CD4-positive, alpha-beta T cell treated with Interleukin-17A for 1 hour (primary cell): ENCODE results near the gene DQX1.
A peak's percentile ranks its signal among the peaks of the same experiment; 100 is the strongest.
"Not testable (repeated sequence)": the region's sequence is repeated elsewhere in the genome, so short reads cannot be mapped to it uniquely, and the experiment has no call there.

Source experiments
- DNase-seq: peaks from one replicate; pipeline ENCODE4 v3.0.0-alpha.2; 2020

DQX1 gene, protein sequence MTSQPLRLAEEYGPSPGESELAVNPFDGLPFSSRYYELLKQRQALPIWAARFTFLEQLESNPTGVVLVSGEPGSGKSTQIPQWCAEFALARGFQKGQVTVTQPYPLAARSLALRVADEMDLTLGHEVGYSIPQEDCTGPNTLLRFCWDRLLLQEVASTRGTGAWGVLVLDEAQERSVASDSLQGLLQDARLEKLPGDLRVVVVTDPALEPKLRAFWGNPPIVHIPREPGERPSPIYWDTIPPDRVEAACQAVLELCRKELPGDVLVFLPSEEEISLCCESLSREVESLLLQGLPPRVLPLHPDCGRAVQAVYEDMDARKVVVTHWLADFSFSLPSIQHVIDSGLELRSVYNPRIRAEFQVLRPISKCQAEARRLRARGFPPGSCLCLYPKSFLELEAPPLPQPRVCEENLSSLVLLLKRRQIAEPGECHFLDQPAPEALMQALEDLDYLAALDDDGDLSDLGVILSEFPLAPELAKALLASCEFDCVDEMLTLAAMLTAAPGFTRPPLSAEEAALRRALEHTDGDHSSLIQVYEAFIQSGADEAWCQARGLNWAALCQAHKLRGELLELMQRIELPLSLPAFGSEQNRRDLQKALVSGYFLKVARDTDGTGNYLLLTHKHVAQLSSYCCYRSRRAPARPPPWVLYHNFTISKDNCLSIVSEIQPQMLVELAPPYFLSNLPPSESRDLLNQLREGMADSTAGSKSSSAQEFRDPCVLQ

DNA sequence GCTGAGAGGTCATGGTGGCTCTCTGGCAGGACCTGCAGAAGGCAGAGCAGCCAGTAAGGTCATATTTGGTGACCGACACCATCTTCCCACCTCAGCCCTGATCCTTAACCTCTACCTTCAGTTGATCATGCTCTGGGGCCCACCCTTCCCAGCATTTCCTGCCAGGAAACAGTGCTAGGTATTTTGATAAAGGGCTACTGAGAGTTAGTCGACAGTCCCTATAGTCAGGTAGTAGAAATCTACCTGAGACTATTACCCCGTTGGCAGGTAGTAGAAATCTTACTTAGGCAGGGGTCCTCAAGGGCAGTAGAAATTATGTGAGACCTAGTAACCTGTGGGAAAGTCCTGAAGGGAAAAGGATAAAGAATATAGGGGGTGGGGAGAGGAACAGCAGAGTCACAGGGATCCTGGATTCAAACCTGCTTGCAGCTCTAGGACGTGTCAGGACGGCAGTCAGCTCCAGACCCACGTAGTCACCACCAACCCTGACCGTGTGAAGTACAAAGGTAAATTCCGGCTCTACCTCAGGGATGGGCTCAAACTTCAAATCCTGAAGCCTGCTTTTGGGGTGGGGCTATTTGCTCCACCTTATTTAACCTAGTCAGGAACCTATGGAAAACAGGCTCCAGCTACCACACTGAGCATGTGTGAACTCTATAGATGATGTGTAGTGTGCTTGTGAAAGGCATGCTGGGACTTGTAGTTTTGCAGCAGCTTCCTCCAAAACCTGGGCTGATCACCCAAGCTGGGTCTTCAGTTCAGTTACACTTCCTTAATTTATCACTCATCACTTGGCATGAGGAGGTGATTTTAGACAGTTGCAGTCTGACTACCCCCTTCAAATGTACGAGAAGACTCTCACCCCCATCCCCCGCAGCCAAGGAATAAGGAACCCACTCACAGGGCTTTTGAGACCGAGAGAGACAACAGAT lies at the start of gene DQX1:
Gene DQX1 (minus strand): TSS at position 515 of the 932 bp plus-strand sequence. CDS start 502 bp downstream, at position 13.
- peak; percentile 55 for DNase-seq

DNA sequence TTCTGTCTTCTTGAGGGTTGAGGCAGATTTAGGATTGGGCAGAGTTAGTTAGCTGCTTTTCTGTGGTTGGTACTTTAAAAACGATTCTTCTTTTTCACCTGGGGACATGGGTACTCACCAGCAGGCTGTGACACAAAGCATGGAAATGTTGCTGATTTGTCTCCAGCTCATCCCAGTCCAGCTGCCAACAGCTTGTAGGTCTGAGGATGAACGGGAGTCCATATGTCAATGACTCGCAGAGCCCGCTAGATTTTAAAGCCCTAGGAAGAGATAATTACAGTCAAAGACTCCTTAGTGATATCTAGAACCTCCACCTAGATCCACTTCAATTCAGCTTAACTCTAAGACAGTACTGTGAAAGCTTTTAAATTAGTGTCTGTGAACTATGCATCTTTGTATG lies 49.3 kb upstream of the DQX1 start:
- DNase-seq: no peak

DNA sequence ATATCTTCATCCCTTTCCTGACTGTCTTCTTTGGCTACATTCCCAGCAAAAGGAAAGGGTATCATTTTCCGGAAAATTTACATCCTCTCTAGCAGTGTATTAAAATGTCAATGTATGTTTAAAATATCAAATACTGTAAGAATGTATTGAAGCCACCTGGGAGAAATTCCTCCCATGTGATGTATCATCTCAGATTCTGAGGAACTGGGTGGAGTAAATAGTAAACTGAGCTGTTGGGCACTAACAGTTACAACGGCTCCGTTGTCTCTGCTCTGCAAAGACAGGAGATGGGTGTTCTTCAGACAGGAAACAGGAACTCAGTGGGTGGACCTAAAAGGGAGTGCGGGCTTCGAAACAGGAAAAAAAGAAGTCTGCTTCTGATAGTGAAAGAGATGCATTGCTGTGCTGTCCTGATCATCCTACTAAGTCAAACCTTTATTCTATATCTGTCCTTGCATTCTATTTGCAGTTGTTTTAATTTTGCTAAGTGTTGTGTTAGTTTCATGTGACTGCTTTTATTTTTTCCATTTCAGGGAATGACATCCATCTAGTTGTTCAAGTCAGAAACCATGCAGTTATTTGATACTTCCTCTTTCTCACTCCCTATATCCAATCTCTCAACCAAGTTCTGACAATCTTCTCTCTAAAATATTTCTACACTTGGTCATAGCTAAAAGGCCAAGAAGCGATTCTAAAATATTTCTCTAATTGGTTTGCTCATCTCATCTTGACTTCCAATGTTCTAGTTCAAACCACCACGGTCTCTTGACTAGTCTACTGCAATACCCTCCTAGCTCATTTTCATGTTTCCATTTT lies 47.9 kb upstream of the DQX1 start:
- peak; percentile 52 for DNase-seq

DNA sequence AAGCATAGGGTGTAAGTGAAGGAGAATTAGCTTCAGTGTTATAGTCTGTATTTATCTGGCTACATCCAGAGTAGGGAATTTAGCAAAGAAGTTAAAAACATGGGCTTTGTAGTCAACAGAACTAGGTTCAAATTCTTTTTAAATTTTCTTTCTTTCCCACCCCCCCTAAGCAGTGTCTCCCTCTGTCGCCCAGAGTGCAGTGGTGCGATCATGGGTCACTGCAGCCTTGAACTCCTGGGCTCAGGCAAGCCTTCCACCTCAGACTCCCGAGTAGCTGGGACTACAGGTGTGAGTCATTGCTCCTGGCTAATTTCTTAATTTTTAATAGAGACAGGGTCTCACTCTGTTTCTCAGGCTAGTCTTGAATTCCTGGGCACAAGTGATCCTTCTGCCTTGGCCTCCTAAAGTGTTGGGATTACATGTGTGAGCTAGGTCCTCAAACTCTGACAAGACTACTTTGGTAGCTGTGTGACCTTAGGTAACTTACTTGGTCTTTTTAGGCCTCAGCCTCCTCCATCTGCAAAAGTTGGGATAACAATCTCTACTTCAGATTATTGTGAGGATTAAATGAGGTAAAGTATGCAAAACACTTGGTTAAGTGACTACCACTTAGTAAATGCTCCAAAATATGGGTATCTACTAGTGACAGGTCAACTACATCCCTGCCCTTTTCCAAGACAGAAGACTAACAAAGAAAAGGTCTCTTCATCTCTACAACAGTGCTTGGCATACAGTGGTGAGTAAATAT lies 46.3 kb upstream of the DQX1 start:
- DNase-seq: no peak

DNA sequence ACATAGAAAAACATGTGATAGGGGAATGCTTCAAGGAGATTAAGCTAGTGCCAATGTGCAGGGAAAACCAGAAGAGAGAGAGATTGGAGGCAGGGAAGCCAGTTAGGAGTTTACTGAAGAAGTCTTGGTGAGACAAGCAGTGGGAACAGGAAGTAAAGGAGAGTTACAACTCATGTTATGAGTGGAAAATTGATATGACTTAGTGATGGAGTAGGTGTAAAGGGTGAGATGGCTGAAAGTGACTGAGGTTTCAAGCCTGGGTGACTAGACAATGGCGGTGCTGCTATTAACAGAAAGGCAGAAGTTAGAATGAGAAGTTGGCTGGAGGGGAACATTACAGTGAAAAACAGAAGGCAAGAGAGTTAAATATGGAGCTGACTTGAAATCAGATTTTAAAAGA lies 45.0 kb upstream of the DQX1 start:
- DNase-seq: no peak

DNA sequence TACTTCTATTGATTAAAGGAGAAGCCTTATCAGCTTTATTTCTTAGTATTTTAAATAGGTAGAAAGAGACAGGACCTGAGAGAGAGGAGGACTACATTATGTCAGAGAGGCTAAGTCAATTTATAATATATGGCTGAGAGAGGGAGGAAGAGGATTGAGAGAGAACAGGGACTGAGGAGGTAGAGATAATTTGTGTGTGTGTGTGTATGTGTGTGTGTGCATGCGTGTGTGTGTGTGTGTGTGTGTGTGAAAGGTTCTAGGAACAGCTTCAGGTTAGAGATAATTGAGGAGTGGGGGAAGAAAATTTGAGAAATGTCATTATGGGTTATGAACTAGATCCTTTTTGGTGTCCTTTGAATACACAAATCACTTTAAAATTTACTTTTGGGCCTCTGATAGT lies 43.7 kb upstream of the DQX1 start:
- DNase-seq: no peak

DNA sequence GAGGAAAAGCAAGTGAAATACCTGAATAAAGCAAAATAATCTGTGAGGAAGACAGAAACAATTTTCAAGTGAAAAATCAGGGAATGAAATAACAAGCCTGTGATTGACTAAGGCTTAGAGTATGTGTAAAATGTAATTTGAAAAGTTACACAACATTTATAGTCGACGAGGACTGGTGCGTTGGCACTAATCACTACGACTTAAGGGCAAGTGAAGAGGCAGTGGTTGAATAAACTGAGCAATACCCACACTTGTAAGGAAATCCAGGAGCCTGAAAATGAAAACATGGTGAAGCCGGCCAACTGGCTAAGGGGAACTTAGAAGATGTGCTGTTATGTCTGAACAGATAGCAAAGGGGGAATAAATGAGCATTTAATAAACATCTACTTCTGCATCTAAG lies 41.9 kb upstream of the DQX1 start:
- DNase-seq: no peak

DNA sequence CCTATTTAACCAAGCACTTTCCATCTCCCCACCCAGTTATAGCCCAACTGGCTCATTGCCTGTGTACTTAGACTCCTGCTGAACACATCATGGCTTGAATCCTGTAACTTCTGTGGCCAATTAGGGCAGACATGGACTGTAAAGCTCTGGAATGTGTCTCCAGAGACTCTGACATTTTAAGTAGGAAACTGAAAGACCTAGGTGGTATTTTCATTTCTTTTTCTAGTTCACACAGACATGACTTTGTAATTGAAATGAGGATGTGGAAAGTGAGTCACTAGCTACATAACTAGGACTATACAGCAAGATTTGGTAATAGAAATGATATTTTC lies 40.7 kb upstream of the DQX1 start:
- no peak for DNase-seq

DNA sequence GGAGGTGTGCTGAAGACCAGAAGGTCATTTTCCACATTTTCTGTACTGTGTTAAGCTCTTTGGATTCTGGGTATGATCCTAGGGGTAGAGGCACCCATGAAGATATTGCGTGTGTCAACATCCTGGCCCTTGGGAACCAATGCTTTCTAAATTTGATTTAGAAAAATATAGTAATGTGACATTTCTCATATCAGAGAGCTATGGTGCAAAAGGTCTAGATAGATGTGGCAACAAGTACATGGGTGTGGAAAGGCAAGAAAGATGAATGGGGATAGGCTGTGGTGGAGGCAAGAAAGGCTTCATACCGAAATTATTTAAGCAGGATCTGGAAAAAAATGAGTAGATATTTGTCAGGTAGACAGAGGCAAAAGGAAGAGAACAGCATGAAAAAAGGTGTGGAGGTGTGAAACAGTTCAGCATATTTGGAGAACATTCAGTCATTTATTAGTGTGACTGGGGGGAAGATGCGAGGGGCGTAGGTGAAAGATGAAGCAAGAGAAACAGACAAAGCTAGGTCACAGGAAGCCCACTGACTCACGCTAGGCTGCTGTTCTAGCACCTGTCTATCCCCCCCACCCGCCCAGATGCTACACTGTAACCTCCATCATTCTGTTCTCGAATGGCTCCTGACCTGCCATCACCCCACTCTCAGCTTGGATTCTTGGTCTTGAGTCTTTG lies 40.2 kb upstream of the DQX1 start:
- no peak for DNase-seq

DNA sequence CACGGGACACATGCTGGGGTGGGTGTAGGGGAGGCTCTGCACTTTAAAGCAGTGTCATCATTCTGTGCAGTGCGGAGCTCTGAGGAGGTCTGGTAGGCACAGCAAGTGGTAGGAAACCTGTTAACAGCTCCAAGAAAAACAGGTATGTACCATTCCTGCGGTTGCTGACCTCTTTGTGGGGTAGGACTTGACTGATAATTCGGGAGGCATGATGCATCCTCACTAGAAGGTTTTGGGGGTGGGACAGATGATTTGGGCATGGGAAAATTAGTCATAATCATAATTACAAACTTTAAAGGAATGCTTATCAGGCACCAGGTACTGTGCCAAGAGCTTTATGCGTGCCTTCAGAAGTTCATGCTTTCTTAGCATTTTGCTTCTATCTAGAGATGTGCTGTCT lies 38.2 kb upstream of the DQX1 start:
- no peak for DNase-seq

DNA sequence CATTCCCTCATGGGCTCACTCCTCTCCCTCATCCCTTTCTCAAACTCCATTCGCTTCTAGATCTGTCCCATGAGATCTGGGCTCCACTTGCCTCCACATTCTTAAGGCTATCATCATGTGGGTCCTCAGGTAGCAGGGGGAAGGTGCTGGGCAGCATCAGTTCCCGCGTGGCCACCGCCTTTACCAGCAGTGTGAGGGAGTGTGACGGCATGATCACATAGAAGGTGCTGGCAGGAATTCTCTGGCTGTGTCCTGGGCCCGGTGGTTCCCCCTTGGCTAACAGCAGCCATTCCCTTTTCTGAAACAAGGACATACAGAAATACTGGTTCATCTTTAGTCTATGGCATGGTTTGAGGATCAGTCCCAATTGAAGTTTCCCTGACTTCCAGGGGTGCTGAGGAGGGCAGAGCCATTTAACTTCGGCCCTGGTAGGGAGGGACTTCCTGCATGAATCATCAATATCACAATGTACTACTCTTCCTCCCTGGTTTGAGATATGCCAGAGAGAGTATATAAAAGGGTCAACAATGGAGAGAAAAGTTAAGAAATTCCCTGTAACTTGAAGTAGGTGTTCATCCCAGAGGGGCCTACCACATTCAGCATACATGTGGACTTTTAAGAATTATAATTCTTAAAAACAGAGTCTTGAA lies 36.2 kb upstream of the DQX1 start:
- DNase-seq: no peak

DNA sequence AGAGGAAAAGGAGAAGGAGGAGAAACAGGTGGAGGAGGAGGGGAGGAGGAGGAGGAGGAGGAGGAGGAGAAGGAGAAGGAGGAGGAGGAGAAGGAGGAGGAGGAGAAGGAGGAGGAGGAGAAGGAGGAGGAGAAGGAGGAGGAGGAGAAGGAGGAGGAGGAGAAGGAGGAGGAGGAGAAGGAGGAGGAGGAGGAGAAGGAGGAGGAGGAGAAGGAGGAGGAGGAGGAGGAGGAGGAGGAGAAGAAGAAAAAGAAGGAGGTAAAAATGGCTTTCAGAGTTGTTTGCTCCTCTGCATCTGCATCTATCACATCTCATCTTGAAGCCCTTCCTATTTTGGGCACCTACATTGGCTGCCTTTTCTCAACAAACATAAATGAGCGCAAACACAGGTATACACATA lies 35.0 kb upstream of the DQX1 start:
- DNase-seq: not testable (repeated sequence)

DNA sequence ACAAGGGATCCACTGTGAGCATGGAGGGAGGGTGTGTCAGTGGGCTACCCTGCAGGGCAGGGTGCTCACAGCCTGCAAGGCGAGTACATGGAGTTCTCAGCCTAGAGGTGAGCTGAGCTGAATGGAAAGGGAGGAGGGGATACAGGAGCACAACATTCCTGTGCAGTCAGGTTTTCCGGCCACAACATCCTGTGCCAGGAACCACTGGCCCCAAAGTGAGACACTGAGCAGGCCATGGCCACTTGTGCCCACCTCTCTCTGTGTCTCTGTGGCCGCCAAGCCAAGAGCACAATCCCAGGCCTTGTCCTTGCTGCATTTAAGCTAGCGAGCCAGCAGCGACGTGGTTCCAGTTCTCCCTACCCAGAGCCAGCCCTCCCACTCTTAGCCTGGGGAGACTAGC lies 34.6 kb upstream of the DQX1 start:
- no peak for DNase-seq

DNA sequence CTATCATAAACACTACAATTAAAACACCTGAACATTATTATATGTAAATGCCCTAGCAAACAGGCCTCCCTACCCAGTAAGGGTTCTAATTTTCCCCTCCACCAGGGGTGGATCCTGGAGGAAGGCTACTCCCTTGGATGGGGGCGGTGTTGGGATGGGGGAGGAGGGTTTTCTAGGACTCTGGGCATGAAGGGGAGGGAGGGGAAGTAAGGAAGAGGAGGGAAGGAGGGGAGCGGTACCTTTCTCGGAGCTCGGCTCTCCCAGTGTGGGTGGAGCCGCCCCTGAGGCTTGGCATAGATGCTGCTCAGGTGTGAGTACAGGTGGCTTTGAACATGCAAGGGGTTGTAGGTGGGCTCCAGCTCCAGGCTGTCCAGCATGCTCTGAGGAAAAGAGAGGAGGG lies 33.9 kb upstream of the DQX1 start:
- DNase-seq: no peak

DNA sequence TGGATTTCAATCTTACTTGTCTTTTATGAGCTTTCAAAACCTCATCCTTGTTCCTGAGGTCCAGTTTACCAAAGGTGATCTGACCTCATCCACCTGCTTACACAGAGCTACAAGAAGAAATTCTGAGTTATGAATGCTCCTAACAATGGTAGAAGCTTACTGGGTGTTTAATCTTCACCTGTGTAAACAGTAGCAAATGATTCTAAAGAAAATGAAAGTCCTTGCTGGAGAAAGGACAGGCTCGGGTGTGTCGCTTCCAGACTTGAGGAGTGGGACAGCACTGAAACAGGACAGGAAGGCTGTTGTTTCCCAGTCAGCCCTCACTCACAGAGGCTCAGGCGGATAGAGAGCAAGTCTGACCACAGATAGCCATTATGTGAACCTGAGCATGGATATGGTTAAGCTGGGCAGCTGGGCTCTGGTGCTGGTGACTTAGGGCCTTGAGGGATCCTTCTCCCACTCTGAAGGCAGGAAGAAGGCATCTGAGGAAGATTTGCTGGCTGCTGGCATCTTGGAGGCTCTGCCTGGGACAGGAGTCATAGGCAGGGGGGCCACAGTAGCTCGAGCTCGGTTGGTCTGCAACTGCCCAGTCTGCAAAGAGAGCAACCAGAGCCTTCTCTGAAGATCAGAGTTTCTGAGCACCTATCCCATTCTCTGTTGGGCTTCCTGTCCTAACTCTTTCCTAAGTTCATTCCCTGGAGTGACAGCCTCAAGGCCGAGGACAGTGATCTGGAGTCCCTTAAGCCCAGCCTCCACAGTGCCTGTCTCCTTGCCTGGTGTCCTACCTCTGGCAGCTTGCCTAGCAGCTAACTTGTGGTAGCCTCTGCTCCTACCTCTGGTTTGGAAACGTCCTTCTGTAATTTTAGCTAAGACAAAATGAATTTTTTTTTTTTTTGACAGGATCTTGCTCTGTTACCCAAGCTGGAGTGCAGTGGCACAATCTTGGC lies 32.5 kb upstream of the DQX1 start:
- no peak for DNase-seq

DNA sequence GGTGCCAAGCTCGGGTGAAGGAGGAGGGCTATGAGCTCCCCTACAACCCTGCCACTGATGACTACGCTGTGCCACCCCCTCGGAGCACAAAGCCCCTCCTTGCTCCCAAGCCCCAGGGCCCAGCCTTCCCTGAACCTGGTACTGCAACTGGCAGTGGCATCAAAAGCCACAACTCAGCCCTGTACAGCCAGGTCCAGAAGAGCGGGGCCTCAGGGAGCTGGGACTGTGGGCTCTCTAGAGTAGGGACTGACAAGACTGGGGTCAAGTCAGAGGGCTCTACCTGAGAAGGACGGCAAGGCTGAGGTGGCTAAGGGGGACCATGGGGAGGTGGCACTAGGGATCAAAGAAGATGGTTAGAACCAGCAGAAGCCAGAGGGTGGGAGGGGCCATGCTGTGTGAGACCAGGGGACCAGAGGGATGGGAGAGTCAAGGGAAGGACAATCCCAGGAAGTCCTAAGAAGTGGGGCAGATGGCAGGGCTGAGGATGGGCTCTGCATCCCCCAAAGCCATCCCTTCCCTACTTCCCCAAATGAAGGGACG lies 30.9 kb upstream of the DQX1 start:
- no peak for DNase-seq

DNA sequence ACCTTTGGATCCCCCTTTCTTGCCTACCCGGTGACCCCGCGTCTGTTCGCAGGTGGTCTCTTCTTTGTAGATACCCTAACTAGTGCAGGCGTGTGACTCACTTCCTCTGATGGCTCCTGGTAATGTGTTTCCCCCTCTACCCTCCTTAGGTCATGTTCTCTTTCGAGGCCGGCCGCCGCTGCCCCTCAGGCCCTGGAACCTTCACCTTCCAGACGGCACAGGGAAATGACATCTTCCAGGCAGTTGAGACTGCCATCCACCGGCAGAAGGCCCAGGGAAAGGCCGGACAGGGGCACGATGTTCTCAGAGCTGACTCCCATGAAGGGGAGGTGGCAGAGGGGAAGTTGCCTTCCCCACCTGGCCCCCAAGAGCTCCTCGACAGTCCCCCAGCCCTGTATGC lies 30.1 kb upstream of the DQX1 start:
- DNase-seq: no peak

DNA sequence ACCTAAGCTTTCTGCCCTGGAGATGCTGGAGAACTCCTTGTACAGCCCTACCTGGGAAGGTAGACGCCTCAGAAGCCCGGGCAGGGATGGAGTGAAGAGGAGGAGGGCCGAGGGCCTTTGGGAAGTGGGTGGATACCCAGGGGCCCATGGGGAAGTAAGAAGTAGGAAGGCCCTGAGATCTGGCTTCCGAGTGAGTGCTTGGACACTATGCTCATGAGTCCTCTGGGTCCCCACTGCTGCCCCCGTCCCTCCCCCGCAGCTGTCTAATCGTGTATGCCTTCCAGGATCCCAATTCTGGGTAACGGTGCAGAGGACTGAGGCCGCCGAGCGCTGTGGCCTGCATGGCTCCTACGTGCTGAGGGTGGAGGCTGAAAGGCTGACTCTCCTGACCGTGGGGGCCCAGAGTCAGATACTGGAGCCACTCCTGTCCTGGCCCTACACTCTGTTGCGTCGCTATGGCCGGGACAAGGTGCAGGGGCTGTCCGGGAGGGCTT lies 29.6 kb upstream of the DQX1 start:
- no peak for DNase-seq
